Stomach (tissue), 9 donors: ENCODE measurements around the gene HESX1. TPM values are rescaled to one million over a fixed set of nuclear protein-coding genes. Genes with fewer than 3 reads are reported as not detected.

ENCODE experiments used
- DNase-seq, 2 donors: peaks; one replicate each; pipeline versions ENCODE4 v3.0.0 to v3.0.0-alpha.2; 2013 to 2019
- H3K27ac ChIP-seq, 5 donors: fragments of 200-600 bp in 4 of 5; sonication (generic) in 4 of 5; one replicate each; pipeline ENCODE4 v1.5.1; 2013 to 2019; ENCODE audit warnings: mild to moderate bottlenecking in 1 of 5, moderate library complexity in 1 of 5
- H3K27me3 ChIP-seq, 3 donors: fragments of 200-600 bp; sonication (generic); one replicate each; pipeline ENCODE4 v1.5.1; 2017 to 2019; ENCODE audit warnings: mixed run types in 1 of 3
- H3K36me3 ChIP-seq, 4 donors: fragments of 200-600 bp; sonication (generic); 1 replicate in 3 of 4; 2 replicates in 1 of 4; pipeline ENCODE4 v1.5.1; 2016 to 2019
- H3K4me1 ChIP-seq, 4 donors: fragments of 200-600 bp; sonication (generic); one replicate each; pipeline ENCODE4 v1.5.1; 2016 to 2019
- H3K4me3 ChIP-seq, 4 donors: fragments of 200-600 bp; sonication (generic) in 3 of 4; one replicate each; pipeline ENCODE4 v1.5.1; 2016 to 2019; ENCODE audit warnings: mild to moderate bottlenecking in 1 of 4
- H3K9me3 ChIP-seq, 4 donors: fragments of 200-600 bp; sonication (generic); one replicate each; pipeline ENCODE4 v1.5.1; 2016 to 2019
- CTCF ChIP-seq, 7 experiments: fragments of 450-650 bp in 4 of 7; fragments of 200-600 bp in 3 of 7; sonication (generic) in 3 of 7; IDR thresholded peaks; one replicate each; pipeline ENCODE4 v1.5.1; 2016 to 2019; ENCODE audit warnings: antibody characterized with exemption in 7 of 7, control low read depth in 2 of 7, mild to moderate bottlenecking in 1 of 7
- EP300 ChIP-seq: sonication (generic); formaldehyde crosslinking; IDR thresholded peaks from one replicate; pipeline ENCODE4 v1.6.1; 2017; ENCODE audit warnings: antibody characterized with exemption
- POLR2A ChIP-seq, 4 donors: fragments of 450-650 bp; IDR thresholded peaks; one replicate each; pipeline ENCODE4 v1.6.1; 2016; ENCODE audit warnings: antibody characterized with exemption in 4 of 4, control low read depth in 2 of 4, mild to moderate bottlenecking in 1 of 4, moderate library complexity in 1 of 4
- POLR2AphosphoS5 ChIP-seq, 3 donors: sonication (generic); formaldehyde crosslinking; IDR thresholded peaks; one replicate each; pipeline ENCODE4 v1.6.1; 2016; ENCODE audit warnings: antibody characterized with exemption in 3 of 3
- WGBS, 5 donors: extraction: QIAGEN DNeasy Blood & Tissue Kit in 3 of 5; methylation state at CpG; one replicate each; pipeline versions ENCODE4 v1.1.5 to v1.1.7; 2013 to 2018; 5-methylcytosine and 5-hydroxymethylcytosine counted together
- intact Hi-C: fragments of 100-400 bp; cut with DNase I; formaldehyde crosslinking; loops from one replicate; pipeline ENCODE4 v1.15.1; 2023; ENCODE audit warnings: low total_unique reads
- polyA plus RNA-seq, 3 donors: library from polyadenylated mRNA; stranded (reverse); fragments of 200-250 nt; gene quantifications; one replicate each; pipeline ENCODE4 v1.2.3, GENCODE V29; 2013
- total RNA-seq, 5 donors: library from RNA; depleted of rRNA; stranded (reverse); fragments of >200 nt; gene quantifications; one replicate each; pipeline versions ENCODE4 v1.1.0 to v1.2.3, GENCODE V29; 2014 to 2016
- donor health status: healthy with polysubstance abuse.
- donor health status: Bipolar disorder and iron deficiency.
- donor health status: healthy.

The HESX1 gene
- total and polyA plus RNA-seq, 8 donors: 1.00 to 23.9 (median 2.3) TPM; not detected in 4

DNA sequence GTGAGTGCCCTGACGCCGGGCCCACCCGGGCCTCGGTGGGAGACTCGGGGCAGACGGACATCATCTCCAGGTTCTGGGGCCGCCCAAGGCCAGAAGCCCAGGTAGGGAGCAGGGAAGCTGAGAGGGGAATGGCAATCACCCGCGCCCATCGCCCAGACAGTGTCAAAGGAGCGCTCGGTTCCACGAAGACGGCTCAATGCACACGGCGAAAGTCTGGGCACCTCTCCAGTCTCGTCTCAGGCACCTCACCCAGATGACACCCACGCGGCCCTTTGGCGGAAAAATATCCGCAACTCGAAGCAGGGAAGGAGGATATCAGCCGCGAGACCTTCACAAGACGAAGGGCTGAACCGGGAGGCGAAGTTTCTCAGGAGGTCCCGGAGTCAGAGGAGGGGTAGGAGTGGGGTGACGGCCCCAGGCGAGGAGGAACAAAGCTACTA lies 35.5 kb downstream of the HESX1 start:
- peak; percentile 29 to 59 for DNase-seq
- H3K4me1 ChIP-seq: peaks cover 9 to 44% (median 31%) of the 10 kb centered on the region in 4 donors
- TF ChIP-seq POLR2AphosphoS5 (IDR thresholded peaks at IDR 0.05): no peak
- TF ChIP-seq EP300: no peak
- TF ChIP-seq CTCF (IDR thresholded peaks at IDR 0.05): no peak
- TF ChIP-seq POLR2A (IDR thresholded peaks at IDR 0.05): no peak
- no peaks in the 10 kb centered on the region for H3K9me3 ChIP-seq
- peaks cover 0 to 45% (median 12%) of the 10 kb centered on the region in 3 donors for H3K27me3 ChIP-seq
- intact Hi-C loops: no loop called here
- no peaks in the 10 kb centered on the region for H3K36me3 ChIP-seq
- H3K4me3 ChIP-seq: peak overlapping the region; percentile 76 to 97 (median 87)
- 3 to 6% (median 6%) methylated on average over 23 to 30 of the region's 30 CpGs for WGBS, 5 donors
- H3K27ac ChIP-seq: peak overlapping the region in 3 of 5 donors; percentile 43 to 78 (median 60)

- peak overlapping the region in 1 of 5 donors; percentile 78 for H3K27ac ChIP-seq
- TF ChIP-seq POLR2A (IDR thresholded peaks at IDR 0.05) (no peak), EP300 (no peak), CTCF (IDR thresholded peaks at IDR 0.05) (no peak), POLR2AphosphoS5 (IDR thresholded peaks at IDR 0.05) (no peak)
- 35 to 54% (median 50%) methylated on average over 6 to 8 of the region's 8 CpGs for WGBS, 5 donors
- H3K27me3 ChIP-seq: peaks cover 0 to 45% (median 12%) of the 10 kb centered on the region in 3 donors
- no peak for DNase-seq
- H3K4me3 ChIP-seq: peak overlapping the region; percentile 76 to 97 (median 87)
- H3K4me1 ChIP-seq: peaks cover 9 to 48% (median 34%) of the 10 kb centered on the region in 4 donors
- intact Hi-C loops: no loop called here
- H3K36me3 ChIP-seq: no peaks in the 10 kb centered on the region
- H3K9me3 ChIP-seq: no peaks in the 10 kb centered on the region
Observed at GRCh38 chr3:57163751-57164150, 36.0 kb downstream of the HESX1 start.

DNA sequence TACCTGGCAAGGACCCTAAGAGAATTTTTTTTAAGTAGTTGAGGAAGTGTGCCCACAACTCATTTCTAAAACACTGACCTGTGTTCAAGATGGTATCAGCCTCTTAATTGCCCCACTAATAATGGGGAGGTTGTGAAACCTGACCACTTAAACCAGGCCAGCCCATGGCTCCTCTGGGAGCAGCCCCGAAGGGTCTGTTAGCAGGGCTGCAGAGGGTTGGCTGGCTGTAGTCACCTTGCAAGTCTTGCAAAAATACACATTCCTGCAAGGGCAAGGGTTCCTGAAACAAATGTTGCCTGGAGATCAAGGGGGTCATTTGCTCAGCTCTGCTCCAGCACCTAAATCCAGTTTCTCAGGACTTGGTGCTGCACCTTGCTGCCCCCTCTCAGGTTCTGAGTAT lies 37.9 kb downstream of the HESX1 start:
- H3K27ac ChIP-seq: no peak overlapping the region
- 43 to 98% (median 90%) methylated on average over 1 of the region's 1 CpG for WGBS, 5 donors

GRCh38 chr3:57160765-57161538 lies 38.8 kb downstream of the HESX1 start:
- Histone ChIP-seq H3K9me3 (no peaks in the 10 kb centered on the region), H3K4me1 (peaks cover 9 to 49% (median 35%) of the 10 kb centered on the region in 4 donors), H3K36me3 (no peaks in the 10 kb centered on the region), H3K27me3 (peaks cover 0 to 38% (median 12%) of the 10 kb centered on the region in 3 donors), H3K4me3 (no peak overlapping the region), H3K27ac (peak overlapping the region in 2 of 5 donors; percentile 24 to 56)
- intact Hi-C loops: no loop called here
- WGBS, 5 donors: 38 to 56% (median 52%) methylated on average over 5 of the region's 5 CpGs
- DNase-seq: peak in 1 of 2 donors; percentile 70
- TF ChIP-seq CTCF (IDR thresholded peaks at IDR 0.05) (no peak), EP300 (no peak), POLR2AphosphoS5 (IDR thresholded peaks at IDR 0.05) (no peak)

More for the DNA sequence above, 37.9 kb downstream of the HESX1 start:
- Histone ChIP-seq H3K36me3 (no peaks in the 10 kb centered on the region), H3K4me3 (no peak overlapping the region), H3K9me3 (no peaks in the 10 kb centered on the region), H3K27me3 (peaks cover 0 to 44% (median 12%) of the 10 kb centered on the region in 3 donors), H3K4me1 (peaks cover 9 to 49% (median 35%) of the 10 kb centered on the region in 4 donors)
- intact Hi-C loops: no loop called here
- TF ChIP-seq CTCF (IDR thresholded peaks at IDR 0.05) (no peak), POLR2AphosphoS5 (IDR thresholded peaks at IDR 0.05) (no peak), POLR2A (IDR thresholded peaks at IDR 0.05) (no peak), EP300 (no peak)
- DNase-seq: no peak
